DND-41 (cell line): Measurements from ENCODE around the gene RGS19.

ENCODE experiments used
- ATAC-seq: fragments of 200-7000 bp; cut with Tn5 transposase; 3 replicates; pipeline ENCODE4 v1.9.1; 2021; ENCODE audit warnings: low read depth; ENCODE audit not compliant: insufficient read depth
- DNase-seq: peaks from one replicate; pipeline ENCODE4 v3.0.0-alpha.2; 2020
- H2AFZ ChIP-seq: 2 replicates; pipeline ENCODE4 v1.6.0; 2012; ENCODE audit warnings: low read depth, low read length
- H3K27ac ChIP-seq: 2 replicates; pipeline ENCODE4 v1.5.1; 2012; ENCODE audit warnings: low read length, inconsistent platforms
- H3K27me3 ChIP-seq: fragments of 200-600 bp; sonication (generic); 2 replicates; pipeline ENCODE4 v1.6.0; 2012; ENCODE audit warnings: low read length, mild to moderate bottlenecking, inconsistent platforms; ENCODE audit not compliant: insufficient read depth, poor library complexity
- H3K36me3 ChIP-seq: 2 replicates; pipeline ENCODE4 v1.5.1; 2012; ENCODE audit warnings: low read length, inconsistent platforms; ENCODE audit not compliant: insufficient read depth
- H3K4me1 ChIP-seq: 2 replicates; pipeline ENCODE4 v1.5.1; 2012; ENCODE audit warnings: mild to moderate bottlenecking, low read length; ENCODE audit not compliant: insufficient read depth
- H3K4me2 ChIP-seq: 2 replicates; pipeline ENCODE4 v1.6.0; 2012; ENCODE audit warnings: mild to moderate bottlenecking, moderate library complexity, low read length, inconsistent platforms; ENCODE audit not compliant: insufficient read depth
- H3K4me3 ChIP-seq, 2 experiments: fragments of 200-600 bp in 1 of 2; shearing (Covaris generic) in 1 of 2; 2 replicates each; pipeline ENCODE4 v1.5.1; 2012 to 2016; ENCODE audit warnings: inconsistent platforms in 2 of 2, low read length in 2 of 2, mild to moderate bottlenecking in 2 of 2, low read depth in 1 of 2, moderate library complexity in 1 of 2
- H3K79me2 ChIP-seq: 2 replicates; pipeline ENCODE4 v1.6.0; 2012; ENCODE audit warnings: low read length, inconsistent platforms; ENCODE audit not compliant: insufficient read depth
- H3K9ac ChIP-seq: 2 replicates; pipeline ENCODE4 v1.6.0; 2012; ENCODE audit warnings: low read depth, mild to moderate bottlenecking, inconsistent platforms, low read length, moderate library complexity
- H3K9me3 ChIP-seq: 2 replicates; pipeline ENCODE4 v1.5.1; 2012; ENCODE audit warnings: low read length, moderate library complexity, mild to moderate bottlenecking, inconsistent platforms; ENCODE audit not compliant: insufficient read depth, severe bottlenecking
- H4K20me1 ChIP-seq: 2 replicates; pipeline ENCODE4 v1.6.0; 2012; ENCODE audit warnings: low read length; ENCODE audit not compliant: insufficient read depth
- CTCF ChIP-seq: IDR thresholded peaks from 2 replicates; pipeline ENCODE4 v1.5.1; 2012; ENCODE audit warnings: borderline replicate concordance, low read length, moderate library complexity, mild to moderate bottlenecking; ENCODE audit not compliant: poor library complexity, severe bottlenecking; ENCODE audit errors: extremely low read depth
- EZH2 ChIP-seq: IDR thresholded peaks from 3 replicates; pipeline ENCODE4 v1.6.1; 2012; ENCODE audit warnings: borderline replicate concordance, low read depth, mild to moderate bottlenecking, moderate library complexity, low read length, inconsistent platforms; ENCODE audit not compliant: severe bottlenecking

The RGS19 gene

GRCh38 chr20:64056889-64057627, 22.3 kb downstream of the RGS19 start:
- DNase-seq, result no peak
- H3K79me2 ChIP-seq, result no peaks in the 10 kb centered on the region
- ATAC-seq, result peak; percentile 9; the same call in 2 of the 3 replicates
- TF ChIP-seq EZH2 (no peak), CTCF (no peak)
- no peak overlapping the region for H3K9ac ChIP-seq
- H3K27me3 ChIP-seq, result no peaks in the 10 kb centered on the region
- no peak overlapping the region for H3K4me2 ChIP-seq
- no peaks in the 10 kb centered on the region for H4K20me1 ChIP-seq
- no peak overlapping the region for H3K4me3 ChIP-seq
- no peaks in the 10 kb centered on the region for H3K36me3 ChIP-seq
- H3K4me1 ChIP-seq, result peaks cover 6% of the 10 kb centered on the region
- no peak overlapping the region for H2AFZ ChIP-seq
- H3K27ac ChIP-seq, result no peak overlapping the region
- H3K9me3 ChIP-seq, result no peaks in the 10 kb centered on the region

- DNase-seq, result no peak
- TF ChIP-seq EZH2 (no peak), CTCF (no peak)
- Histone ChIP-seq H4K20me1 (no peaks in the 10 kb centered on the region), H3K4me2 (no peak overlapping the region), H3K79me2 (no peaks in the 10 kb centered on the region), H3K9ac (no peak overlapping the region), H3K36me3 (no peaks in the 10 kb centered on the region), H3K4me3 (no peak overlapping the region), H3K9me3 (no peaks in the 10 kb centered on the region), H3K27me3 (no peaks in the 10 kb centered on the region), H2AFZ (no peak overlapping the region), H3K4me1 (peaks cover 4% of the 10 kb centered on the region; the same call in 1 of the 2 replicates), H3K27ac (no peak overlapping the region)
- no peak for ATAC-seq
Measured at GRCh38 chr20:64056639-64056888, 22.8 kb downstream of the RGS19 start.

- DNase-seq, result no peak
- H3K4me1 ChIP-seq, result peaks cover 4% of the 10 kb centered on the region; the same call in 1 of the 2 replicates
Measured at GRCh38 chr20:64055893-64056638, 23.3 kb downstream of the RGS19 start.

More at GRCh38 chr20:64055893-64056638, 23.3 kb downstream of the RGS19 start:
- no peak for ATAC-seq
- no peaks in the 10 kb centered on the region for H4K20me1 ChIP-seq
- no peak overlapping the region for H3K9ac ChIP-seq
- H3K4me3 ChIP-seq, result no peak overlapping the region
- H2AFZ ChIP-seq, result no peak overlapping the region
- TF ChIP-seq CTCF (no peak), EZH2 (no peak)
- H3K27me3 ChIP-seq, result no peaks in the 10 kb centered on the region
- no peak overlapping the region for H3K27ac ChIP-seq
- no peaks in the 10 kb centered on the region for H3K79me2 ChIP-seq
- H3K4me2 ChIP-seq, result no peak overlapping the region
- no peaks in the 10 kb centered on the region for H3K9me3 ChIP-seq
- H3K36me3 ChIP-seq, result no peaks in the 10 kb centered on the region
